RKO (cell line): ENCODE results near the gene NRG2.

Experiments used
- DNase-seq: peaks from one replicate; pipeline ENCODE4 v3.0.0-alpha.2; 2016; ENCODE audit warnings: low spot score

NRG2 gene

DNA sequence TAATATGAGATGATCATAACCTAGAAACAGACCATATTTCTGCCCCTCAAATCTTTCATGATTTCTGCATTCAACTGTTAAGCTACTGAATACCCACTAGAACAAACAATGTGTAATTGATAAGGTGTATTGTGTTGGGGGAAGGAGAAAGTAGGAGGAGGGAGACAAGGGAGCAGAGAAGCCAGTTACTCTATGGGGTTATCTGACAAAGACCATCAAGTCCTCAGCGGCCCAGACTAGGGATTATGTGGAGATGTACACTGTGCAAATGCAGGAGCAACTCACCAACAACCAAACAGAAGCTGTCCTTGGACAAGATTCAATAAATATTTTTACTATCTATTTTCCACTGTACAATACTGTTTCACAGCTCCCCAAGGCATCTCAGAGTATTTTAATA is 2.7 kb downstream of the NRG2 start:
- DNase-seq = no peak

DNA sequence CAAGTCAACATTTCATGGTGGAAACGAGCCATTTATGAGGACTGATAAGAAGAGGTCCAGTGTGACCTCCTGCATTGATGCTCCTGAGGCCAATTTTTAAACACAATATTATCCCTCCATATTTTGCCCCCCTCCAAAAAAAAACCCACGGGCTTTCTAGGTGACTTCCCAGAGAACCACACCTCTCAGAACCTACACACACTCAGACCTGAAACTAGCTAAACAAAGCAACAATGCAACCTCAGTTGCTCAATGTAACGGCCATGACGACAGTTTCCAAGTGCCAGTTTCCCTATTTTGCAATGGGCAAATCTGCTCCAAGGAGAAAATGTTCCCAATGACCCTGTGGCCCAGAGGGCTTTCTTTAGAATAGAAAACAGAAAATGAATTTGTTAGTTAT is 3.5 kb downstream of the NRG2 start:
- no peak for DNase-seq

DNA sequence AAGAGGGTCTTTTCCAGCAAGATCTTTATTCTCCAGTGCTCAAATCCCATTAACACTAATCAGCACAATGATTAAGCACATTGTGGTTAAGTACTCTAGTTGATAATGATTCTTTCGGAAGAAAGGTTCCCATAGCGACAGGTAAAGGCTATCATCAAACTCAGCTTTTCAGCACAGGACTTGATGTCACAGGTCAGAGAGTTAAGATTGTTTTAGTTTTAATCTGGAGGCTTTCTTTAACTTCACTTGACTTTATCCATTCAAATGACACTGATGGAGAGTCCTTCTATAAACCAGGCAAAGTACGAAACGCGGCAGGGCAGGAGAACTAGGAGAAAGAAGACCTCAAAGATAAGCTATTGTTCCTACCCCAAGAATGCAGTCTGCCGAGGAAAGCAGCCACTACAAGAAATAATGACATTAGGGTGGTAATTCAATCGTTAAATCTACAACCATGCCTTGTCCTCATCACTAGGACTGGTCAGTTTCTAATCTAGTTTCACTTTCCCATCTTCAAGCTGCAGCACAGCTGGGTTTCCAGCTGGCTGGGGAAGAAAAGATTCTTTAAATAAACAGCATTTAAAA is 4.6 kb downstream of the NRG2 start:
- DNase-seq = no peak

DNA sequence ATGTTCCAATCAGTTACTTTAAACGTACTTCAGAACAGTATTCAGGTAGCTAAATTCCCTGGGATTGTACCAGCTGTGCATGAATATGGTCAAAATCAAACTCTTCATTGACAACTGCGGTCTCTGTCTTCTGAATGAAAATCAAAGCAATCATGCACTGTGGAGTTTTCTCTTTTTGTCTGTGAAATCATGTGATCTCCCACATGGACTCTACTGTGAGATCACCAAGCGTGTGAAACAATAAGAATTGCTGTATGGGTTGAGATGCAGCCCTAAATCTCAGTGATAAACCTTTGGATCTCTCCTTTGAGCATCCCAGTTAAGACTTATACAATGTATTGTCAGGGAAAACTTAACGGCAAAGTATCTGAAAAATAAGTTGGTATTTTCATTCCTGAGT is 6.1 kb downstream of the NRG2 start:
- DNase-seq = no peak

DNA sequence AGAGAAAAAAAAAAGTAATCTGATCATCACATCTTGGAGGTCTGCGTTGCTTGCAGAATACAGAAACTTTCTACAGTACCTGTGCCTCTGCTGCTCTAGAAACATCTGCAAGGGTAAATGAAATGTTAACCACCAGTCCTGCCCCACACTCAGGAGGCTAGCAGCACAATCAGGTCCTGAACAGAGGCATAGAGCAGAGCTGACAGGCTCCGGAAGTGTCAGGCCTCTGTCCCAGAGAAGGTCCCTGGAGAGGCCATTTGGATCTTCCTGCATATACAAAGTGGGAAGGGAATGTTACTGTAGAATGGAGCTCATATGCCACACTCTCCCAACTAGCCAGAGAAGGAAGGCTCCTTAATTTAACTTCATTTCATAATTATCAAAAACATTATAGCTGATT is 7.2 kb downstream of the NRG2 start:
- DNase-seq = no peak

DNA sequence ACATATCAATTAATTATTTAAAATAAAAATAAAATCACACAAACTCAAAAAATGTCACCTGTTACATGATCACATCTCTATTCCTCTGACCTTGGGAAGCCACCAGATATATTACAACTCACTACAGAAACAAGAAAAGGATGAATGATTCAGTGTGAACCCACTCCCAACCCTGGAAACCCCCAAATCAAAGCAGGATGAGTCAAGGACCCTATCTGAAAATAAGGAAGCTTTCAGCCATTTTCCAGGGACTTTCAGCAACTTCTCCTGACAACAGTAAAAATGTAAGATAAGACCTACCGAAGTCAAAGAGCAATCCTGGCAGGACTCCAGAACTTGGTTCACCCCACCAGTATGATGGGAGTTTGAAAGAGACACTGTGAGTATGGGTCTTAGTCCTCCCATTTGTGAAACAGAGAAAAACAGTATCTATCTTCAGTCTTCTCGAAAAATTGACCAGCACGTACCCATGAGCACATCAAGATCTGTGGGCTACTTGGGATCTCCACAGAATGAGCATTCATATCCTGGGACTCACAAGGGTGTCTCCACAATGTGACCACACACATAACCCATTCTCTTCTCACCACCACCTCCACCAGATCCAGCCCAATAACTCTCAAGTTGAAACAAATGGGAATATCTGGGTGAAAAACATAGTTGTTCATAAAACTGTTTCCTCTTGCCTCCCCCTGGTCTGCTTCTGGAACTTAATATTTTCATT is 9.9 kb downstream of the NRG2 start:
- DNase-seq = no peak

DNA sequence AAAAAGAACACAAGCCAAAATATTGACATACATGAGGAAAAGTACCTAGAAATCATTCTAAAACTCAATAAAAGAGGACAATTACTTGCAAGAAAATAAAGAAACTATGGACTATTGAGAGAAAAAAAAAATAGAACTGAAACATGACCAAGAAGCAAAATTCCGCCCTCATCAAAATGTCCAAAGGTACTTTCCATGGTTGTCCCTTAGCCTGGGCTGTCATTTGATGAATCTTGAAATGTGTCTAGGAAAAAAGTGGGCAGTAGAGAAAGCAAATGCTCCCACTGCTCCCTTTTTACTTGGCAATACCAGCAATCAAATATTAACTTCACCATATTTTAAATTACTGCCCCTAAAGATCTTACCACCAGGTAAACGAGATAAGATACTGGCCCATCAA is 10.8 kb downstream of the NRG2 start:
- no peak for DNase-seq

DNA sequence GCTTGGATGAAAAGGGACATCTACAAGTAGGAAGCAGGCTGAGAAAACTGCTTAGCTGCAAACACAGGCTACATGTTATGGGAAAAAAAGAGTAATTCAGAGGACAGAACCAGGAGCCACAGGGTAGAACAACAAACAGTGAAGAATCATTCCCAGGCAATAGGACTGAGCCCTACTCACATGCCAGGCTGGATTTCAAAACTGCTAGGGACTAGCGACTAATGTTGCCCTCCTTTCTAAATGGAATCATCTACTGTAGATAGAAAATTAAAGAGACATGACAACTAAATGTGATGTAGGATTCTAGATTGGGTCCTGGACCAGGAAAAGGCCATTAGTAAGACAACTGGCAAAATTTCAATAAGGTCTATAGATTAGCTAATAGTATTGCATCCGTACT is 15.3 kb downstream of the NRG2 start:
- no peak for DNase-seq

DNA sequence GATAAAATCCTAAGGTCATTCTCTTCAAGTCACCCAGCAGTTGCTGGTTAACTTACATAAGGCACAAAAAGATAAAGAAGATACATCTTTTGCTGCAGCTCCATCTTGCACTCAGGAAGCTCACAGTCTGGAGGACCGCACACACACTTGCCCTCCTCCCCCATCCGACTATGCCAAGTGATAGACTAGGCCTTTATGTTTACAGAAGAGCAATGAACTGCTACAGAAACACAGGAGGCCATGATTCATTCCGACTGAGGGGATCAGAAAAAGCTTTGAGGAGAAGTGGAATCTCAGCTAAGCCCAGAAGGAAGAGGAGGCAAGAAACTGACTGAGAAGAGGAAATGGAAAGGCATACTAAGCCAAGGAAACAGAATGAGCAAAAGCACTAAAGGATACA is 17.4 kb downstream of the NRG2 start:
- DNase-seq = no peak

DNA sequence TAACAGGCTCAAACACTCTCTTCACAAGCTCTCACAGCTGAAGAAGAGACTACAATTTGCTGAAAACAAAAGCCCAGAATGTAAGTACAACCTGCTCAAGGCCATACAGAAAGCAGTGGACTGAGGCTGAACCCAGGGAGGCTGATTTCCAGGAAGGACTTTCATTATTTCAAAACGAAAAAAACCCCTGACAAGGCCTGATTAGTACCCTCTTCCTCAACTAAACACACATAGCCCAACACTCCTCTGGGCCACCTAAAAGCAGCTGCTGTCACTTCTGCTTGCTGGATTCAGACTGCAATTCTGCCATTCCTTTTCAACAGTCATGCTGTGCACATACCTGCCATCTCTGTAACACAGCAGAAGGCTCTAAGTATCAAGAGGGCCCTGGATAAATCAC is 18.2 kb downstream of the NRG2 start:
- DNase-seq = no peak

DNA sequence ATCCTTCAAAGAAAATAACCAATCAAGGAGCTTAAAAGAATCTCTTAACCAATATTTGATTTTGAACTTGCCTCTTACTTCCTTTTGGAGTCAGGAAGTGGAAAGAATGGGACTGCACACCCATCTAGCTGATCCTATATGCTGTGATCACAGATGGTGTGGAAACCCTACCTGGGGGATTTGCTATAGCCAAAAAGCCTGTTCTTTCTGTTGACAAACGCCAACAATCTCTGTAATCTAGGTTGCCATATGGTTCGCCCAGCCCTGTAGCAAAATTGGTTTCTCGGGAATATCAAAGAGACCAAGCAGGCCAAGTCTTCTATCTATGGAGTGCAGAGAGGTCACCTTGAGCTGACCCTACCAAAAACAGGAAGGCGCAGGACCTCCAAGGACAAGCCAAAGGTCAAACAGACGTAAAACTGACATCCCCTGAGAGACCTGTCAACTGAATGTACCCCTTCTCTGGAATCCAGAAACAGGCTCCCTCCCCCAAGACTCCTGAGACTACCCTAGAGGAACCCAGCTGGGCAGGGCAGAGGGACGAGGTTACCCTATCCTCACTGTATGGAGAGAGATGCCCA is 19.4 kb downstream of the NRG2 start:
- DNase-seq = no peak

DNA sequence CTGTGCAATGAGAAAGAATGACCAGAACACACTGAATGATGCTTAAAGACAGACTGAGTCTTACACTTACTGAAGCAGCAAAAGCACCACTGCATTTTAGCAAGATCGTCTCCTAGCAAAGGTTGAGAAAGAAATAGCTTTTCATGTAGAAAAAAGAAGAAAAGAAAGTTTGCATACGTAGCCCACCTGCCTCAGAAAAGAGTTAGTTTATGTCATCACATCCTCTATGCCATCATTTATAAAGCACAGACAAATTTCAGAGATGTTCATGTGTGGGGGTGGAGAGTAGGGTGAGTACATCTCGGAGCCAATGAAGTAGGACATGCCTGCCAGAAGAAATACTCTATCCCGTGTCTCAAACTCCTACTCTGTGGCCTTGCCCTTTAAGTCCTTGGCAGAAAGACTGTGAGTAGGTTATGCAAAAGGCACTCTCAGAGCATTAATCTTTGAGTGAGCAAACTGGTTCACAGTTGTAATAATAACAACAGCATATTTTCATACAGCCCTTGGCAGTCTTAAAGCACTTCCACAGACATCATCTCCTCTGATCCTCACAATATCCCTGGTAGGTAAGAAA is 22.4 kb downstream of the NRG2 start:
- DNase-seq = no peak

DNA sequence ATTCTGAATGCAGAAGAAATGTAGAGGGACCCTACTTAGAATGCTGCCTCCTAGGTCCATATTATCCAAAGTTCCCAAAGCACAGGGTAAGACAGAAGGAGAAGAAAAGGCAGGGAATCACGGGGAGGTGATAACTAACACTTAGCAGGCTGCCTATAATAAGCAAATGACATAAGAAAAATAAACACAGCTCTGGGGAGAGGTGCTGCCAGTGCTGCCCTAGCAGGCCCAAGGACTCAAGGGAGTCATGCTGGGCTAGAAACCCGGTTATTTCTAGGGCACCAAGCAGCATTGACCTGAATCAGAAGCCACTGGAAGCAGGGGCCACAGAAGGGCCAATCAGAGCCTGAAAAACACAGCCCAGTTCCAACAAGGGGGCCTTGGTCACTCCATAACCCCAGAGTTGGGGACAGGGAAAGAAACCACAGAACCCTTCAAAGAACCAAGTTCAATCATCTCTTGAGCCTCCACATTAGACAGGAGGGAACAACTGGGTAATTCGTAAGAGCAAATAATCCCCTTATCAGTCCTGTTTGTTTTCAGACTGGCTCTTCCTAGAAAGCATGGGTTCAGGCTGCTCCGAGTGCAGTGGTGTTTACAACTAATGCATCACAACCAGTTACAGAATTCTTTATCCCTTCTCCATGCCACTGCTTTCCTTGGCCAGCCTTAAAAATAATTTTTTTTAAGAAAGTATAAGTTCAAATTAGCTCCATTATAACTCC is 24.0 kb downstream of the NRG2 start:
- DNase-seq = no peak

DNA sequence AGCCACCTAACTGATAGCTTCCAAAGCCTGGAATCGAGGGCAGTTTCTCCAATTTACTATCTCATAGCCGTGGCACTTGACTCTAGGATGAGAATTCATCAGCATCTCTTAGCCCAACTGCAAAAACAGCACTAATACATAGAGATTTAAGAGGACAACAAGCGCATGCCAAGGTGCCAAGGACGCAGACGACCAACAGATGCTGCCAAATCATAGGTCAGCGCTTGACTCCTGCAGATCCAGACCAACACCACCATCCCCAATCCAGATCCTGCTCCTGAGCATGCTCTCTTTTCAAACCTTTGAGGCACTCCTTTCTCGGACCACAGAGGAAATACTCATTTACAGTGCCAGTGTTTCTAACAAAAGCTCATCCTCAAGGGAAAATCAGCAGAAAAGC is 24.6 kb downstream of the NRG2 start:
- no peak for DNase-seq

DNA sequence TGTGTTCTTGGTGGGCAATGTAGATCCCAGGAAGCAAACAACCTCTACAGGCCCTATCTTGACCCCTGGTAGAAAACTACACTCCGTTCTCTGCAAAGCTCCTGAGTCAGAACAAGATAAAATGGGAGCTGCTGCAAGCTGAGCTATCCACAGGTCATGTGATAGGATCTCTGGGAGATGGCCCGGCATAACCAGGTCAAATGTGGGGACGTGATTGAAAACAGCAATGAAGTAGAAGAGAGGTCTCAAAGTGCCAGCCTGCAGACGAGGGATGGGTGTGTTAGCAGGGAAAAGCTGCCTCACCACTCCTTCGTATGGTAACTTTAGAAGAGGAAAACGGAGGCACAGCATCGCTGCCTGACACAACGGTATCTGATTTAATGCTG is 25.0 kb downstream of the NRG2 start:
- DNase-seq = no peak

DNA sequence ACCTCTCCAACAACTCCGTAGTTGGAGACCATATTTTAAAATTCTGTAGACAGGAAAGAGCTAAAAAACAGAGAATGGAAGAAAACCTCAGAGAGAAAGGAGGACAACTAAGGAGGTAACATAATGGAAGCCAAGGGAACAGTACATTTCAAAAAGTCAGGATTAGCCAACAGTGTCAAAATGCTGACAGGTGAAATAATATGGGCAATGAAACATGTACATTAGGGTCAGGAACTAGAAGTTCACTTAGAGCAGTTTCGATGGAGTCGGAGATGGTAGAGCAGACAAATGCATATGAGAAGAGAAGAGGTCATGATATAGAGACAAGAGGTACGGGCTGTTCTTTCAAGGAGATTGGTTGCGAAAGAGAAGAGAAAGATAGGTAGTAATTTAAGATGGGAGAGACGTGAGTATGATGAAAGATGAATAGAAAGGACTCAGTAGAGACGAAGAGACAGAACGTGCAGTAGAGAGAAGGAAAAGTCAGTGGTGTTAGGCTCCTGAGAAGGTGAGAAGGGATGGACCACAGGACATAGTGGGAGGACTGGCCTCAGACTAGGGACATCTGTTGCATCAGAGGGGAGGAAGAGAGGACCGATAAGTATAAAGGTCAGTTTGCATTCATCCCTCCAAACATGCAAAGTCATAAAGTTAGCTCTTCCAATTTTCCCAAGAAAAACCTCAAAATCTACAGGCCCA is 25.6 kb downstream of the NRG2 start:
- no peak for DNase-seq

DNA sequence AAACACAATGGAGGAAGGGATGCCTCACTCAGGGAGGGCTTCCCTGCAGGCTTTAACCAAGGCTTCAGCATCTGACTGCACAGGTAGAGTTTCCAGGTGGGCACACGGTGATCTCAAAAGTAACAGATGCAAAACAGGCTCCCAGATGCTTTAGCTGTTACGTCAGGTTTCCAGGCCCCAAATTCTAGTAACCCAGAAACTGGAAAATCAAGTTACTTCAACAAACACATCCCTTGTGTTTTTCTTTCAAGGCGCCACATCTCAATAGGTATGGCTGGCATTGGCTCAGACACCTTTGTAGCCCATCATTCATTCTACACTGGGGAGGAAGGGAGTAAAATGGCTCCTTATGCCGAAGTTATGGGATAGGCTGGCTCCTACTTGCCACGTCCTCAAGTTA is 27.4 kb downstream of the NRG2 start:
- no peak for DNase-seq

DNA sequence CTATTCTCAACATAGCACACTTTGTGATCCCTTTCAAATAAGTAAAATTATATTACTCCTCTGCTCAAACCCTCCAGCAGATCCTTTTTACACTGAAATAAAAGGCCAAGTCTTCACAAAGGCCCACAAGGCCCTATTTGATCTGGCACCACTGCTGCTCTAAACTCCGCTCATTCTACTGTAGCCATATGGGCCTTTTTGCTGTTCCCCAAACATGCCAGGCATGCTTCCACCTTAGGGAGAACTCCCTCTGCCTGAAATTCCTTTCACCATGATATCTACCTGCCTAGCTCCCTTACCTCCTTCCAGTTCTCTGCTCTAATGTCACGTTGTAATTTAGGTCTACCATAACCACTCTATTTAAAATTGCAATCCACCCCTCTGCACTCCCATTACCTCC is 28.3 kb downstream of the NRG2 start:
- DNase-seq = no peak

DNA sequence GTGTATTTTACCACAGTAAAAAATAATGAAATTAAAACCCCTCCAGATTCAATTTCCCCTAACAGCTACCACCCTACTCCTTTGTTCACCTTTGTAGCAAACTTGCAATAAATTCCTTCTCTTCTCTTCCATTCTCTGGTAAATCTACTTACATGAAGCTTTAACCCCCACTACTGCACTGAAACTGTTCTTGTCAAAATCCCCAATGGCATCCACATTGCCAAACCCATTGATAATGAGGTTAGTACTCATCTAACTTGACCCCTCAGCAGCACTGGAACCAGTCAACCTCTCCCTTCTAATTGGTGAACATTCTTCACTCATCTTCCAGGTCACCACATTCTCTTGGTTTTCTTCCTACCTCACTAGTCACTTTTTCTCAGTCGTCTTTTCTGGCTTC is 29.6 kb downstream of the NRG2 start:
- no peak for DNase-seq

DNA sequence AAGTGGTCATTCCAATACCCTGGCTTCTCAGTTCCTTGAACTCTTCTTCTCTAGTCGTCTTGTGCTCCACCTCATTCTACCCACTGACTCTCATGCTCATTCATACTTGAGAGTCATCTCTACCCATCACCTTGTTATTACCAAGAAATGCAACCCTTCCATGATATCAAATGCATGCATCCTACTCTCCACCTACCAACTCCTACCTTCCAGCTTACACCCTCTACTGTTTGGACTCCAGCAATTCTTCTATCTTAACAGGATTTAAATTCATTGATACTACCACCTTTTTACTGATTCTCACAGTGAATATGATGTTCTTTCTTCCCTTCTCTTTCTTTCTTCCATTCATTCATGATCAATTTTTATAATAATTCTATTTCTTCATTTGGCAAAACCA is 30.7 kb downstream of the NRG2 start:
- DNase-seq = no peak

DNA sequence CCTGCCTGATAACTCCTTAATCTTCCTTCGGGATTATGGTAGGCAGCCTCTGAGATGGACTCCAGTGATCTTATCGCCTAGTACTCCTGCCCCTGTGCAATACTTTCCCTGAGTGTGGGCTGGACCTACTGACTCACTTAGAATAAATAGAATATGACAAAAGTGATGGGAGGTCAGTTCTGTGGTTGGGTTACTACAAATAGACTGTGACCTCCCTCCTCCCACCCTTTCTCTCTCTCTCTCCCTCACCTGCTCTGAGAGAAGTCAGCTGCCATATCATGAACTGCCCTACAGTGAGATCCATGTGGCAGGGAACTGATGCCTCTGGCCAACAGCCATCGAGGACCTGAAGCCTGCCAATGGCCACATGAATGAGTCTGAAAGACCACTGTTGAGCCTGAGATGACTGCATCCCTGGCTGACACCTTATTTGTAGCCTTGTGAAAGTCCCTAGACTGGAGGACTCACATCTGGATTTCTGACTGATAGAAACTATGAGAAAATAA is 31.7 kb downstream of the NRG2 start:
- DNase-seq = peak; percentile 6

DNA sequence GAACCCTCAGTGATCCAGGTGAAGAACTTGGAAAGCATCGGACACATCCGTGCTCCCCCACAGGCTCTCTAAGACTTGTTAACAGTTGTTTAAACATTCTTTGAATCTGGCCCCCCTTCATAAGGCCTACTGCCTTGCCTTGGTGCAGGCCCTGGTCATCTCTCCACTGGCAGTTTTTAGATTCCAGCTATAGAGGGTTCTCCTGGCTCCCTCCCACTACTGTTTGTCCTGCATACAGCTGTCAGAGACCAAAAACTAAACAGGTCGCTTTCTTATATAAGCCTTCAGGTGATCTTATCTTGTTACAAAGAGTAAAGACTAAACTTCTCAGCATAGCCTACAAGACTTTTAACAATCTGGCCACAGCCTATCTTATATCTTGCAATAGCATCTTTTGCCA is 32.3 kb downstream of the NRG2 start:
- no peak for DNase-seq
